Measurements from ENCODE around the gene UTP20. TPM values are rescaled to one million over a fixed set of nuclear protein-coding genes. Genes with fewer than 3 reads are reported as not detected.

UTP20 gene
- total and polyA plus RNA-seq, 2 of the 4 experiments (the other 2 are of a cell fraction): 6.8 to 22.0 TPM

GRCh38 chr12:101407436-101408345 lies 127.8 kb downstream of the UTP20 start, which contains the start of gene ARL1:
Gene ARL1, minus strand, starts transcription at chr12:101407772. Its CDS starts 127 bp downstream, at chr12:101407645.
- Histone ChIP-seq H3K4ac (ENCODE audit: low read depth, low read length) (peak within 1 kb of the TSS; percentile 95), H3K4me3 (ENCODE audit: insufficient read depth, low read depth, low read length) (peak within 1 kb of the TSS; percentile 90), H3K18ac (ENCODE audit: low read depth, low read length) (peak within 1 kb of the TSS; percentile 83), H3K56ac (ENCODE audit: extremely low read depth, insufficient read depth, low read length) (peak within 1 kb of the TSS; percentile 100), H3K9me1 (ENCODE audit: insufficient read depth, low read length) (no peaks in the 10 kb centered on the region), H3K27ac (ENCODE audit: insufficient read depth, low read length) (peak within 1 kb of the TSS; percentile 97), H2AK9ac (replicated peaks; ENCODE audit: low read depth, low read length, poor library complexity) (peak within 1 kb of the TSS; percentile 95), H2AFZ (replicated peaks; ENCODE audit: low read length, poor library complexity) (peak within 1 kb of the TSS; percentile 97), H3K9ac (ENCODE audit: low read depth, low read length) (peak within 1 kb of the TSS; percentile 99), H3K79me1 (ENCODE audit: low read depth in 1 of 2, low read length in 2 of 2) (peaks cover 2 to 16% of the 10 kb centered on the region in 2 experiments; a peak in 3 of 4 replicates), H4K91ac (ENCODE audit: insufficient read depth, low read depth, low read length) (peak within 1 kb of the TSS; percentile 94), H4K8ac (ENCODE audit: low read depth in 2 of 2, low read length in 2 of 2) (peak within 1 kb of the TSS; percentile 97), H3K9me3 (ENCODE audit: control insufficient read depth, insufficient read depth, low read length) (no peaks in the 10 kb centered on the region), H2BK5ac (ENCODE audit: low read depth, low read length, poor library complexity, severe bottlenecking) (peak within 1 kb of the TSS; percentile 91), H3K4me2 (ENCODE audit: low read depth, low read length) (peak within 1 kb of the TSS; percentile 93), H2BK120ac (ENCODE audit: low read depth, low read length) (peak within 1 kb of the TSS; percentile 95), H3K27me3 (ENCODE audit: control insufficient read depth, insufficient read depth, low read length) (no peaks in the 10 kb centered on the region), H3K36me3 (ENCODE audit: control insufficient read depth, insufficient read depth, low read length) (peaks cover 3% of the 10 kb centered on the region), H4K20me1 (ENCODE audit: insufficient read depth, low read length) (peaks cover 16% of the 10 kb centered on the region; the same call in 1 of the 2 replicates), H3K14ac (replicated peaks; ENCODE audit: low read depth, low read length) (peak within 1 kb of the TSS; percentile 91), H3K23ac (ENCODE audit: low read depth, low read length) (peak within 1 kb of the TSS; percentile 92), H2AK5ac (ENCODE audit: low read depth, low read length) (peak within 1 kb of the TSS; percentile 68; the same call in 1 of the 2 replicates), H2BK15ac (ENCODE audit: low read depth, low read length) (peak within 1 kb of the TSS; percentile 64), H3K4me1 (ENCODE audit: control insufficient read depth, insufficient read depth, low read length) (no peaks in the 10 kb centered on the region), H2BK20ac (ENCODE audit: low read depth, low read length) (peak within 1 kb of the TSS; percentile 94), H4K5ac (ENCODE audit: low read depth, low read length) (peak within 1 kb of the TSS; percentile 98)
- ChIA-PET CTCF (no interaction called here), POLR2A (ENCODE audit: unreplicated experiment) (no interaction called here)
- dilution Hi-C loops (cut with HindIII; ENCODE audit: low sequenced_read_pairs, unreplicated experiment): no loop called here
- ATAC-seq (ENCODE audit: low read depth) (peak; percentile 93), DNase-seq (peak; percentile 89)
- in situ Hi-C loops (cut with MboI; ENCODE audit: low sequenced_read_pairs): no loop called here
- 1% methylated on average over 31 of the region's 71 CpGs; no CpG with 5 or more reads in 1 of the 2 experiments for WGBS, 2 experiments (ENCODE audit: extremely low coverage in 2 of 2, insufficient read length in 1 of 2)
- intact Hi-C loops (cut with micrococcal nuclease): no loop called here
- BruUV-seq (replicated peaks): no TSS peak
- TF ChIP-seq MAZ (IDR thresholded peaks at IDR 0.05; ENCODE audit: borderline replicate concordance, low read depth, low read length) (peak; percentile 64; the same call in 1 of the 2 replicates), CHD1 (IDR thresholded peaks at IDR 0.05; ENCODE audit: low read depth, low read length) (no peak), MXI1 (IDR thresholded peaks at IDR 0.05; ENCODE audit: borderline replicate concordance, low read depth, low read length) (peak; percentile 84), RAD21 (IDR thresholded peaks at IDR 0.05; ENCODE audit: low read length) (no peak), POLR2A (IDR thresholded peaks at IDR 0.05; ENCODE audit: low read depth, low read length) (peak; percentile 83), MAFK (IDR thresholded peaks at IDR 0.05; ENCODE audit: low read depth, low read length) (no peak), USF2 (IDR thresholded peaks at IDR 0.05; ENCODE audit: low read depth, low read length) (no peak), ELK1 (IDR thresholded peaks at IDR 0.05; ENCODE audit: borderline replicate concordance, low read depth, low read length) (no peak), NFE2L2 (IDR thresholded peaks at IDR 0.05; ENCODE audit: low read depth, low read length) (no peak), FOS (IDR thresholded peaks at IDR 0.05; ENCODE audit: low read depth, low read length) (0 out of 2 replicates have a peak, but pooled peaks have one; percentile 34), BHLHE40 (IDR thresholded peaks at IDR 0.05; ENCODE audit: low read depth, low read length) (no peak), SMC3 (IDR thresholded peaks at IDR 0.05; ENCODE audit: low read depth, low read length) (no peak), CTCF (conservative IDR thresholded peaks at IDR 0.05; ENCODE audit: low read depth, low read length) (no peak), RCOR1 (IDR thresholded peaks at IDR 0.05; ENCODE audit: insufficient replicate concordance, low read length) (no peak)

Data from IMR-90 (cell line).